Heart right ventricle (tissue), 16 donors: ENCODE data around the gene GALNT18. TPM values are rescaled to one million over a fixed set of nuclear protein-coding genes. Genes with fewer than 3 reads are reported as not detected.
A peak's percentile ranks its signal among the peaks of the same experiment; 100 is the strongest.

Experiments
- ATAC-seq, 8 donors: fragments of 200-7000 bp; cut with Tn5 transposase; one replicate each; pipeline ENCODE4 v1.9.1; 2020; ENCODE audit warnings: mild to moderate bottlenecking in 8 of 8, moderate library complexity in 8 of 8, moderate number of reproducible peaks in 1 of 8
- DNase-seq, 2 donors: peaks; one replicate each; pipeline ENCODE4 v3.0.0-alpha.2; 2020
- H3K27ac ChIP-seq, 10 donors: fragments of 200-600 bp; sonication (generic) in 2 of 10; one replicate each; pipeline versions ENCODE4 v1.5.0 to v1.8.0; 2020 to 2022; ENCODE audit warnings: mild to moderate bottlenecking in 3 of 10
- H3K27me3 ChIP-seq, 7 donors: fragments of 200-600 bp; one replicate each; pipeline ENCODE4 v1.8.0; 2021 to 2022; ENCODE audit warnings: mild to moderate bottlenecking in 2 of 7
- H3K36me3 ChIP-seq, 9 donors: fragments of 200-600 bp; sonication (generic) in 1 of 9; one replicate each; pipeline versions ENCODE4 v1.5.0 to v1.8.0; 2020 to 2022; ENCODE audit warnings: mild to moderate bottlenecking in 2 of 9
- H3K4me1 ChIP-seq, 9 donors: fragments of 200-600 bp; sonication (generic) in 1 of 9; one replicate each; pipeline versions ENCODE4 v1.5.0 to v1.8.0; 2020 to 2022; ENCODE audit warnings: mild to moderate bottlenecking in 4 of 9
- H3K4me3 ChIP-seq, 10 donors: fragments of 200-600 bp; sonication (generic) in 2 of 10; one replicate each; pipeline versions ENCODE4 v1.5.0 to v1.8.0; 2020 to 2022; ENCODE audit warnings: mild to moderate bottlenecking in 7 of 10, moderate library complexity in 2 of 10
- H3K9me3 ChIP-seq, 11 donors: fragments of 200-600 bp in 10 of 11; sonication (generic) in 2 of 11; one replicate each; pipeline versions ENCODE4 v1.5.0 to v1.8.0; 2013 to 2022; ENCODE audit warnings: mild to moderate bottlenecking in 2 of 11, control low read depth in 1 of 11, moderate library complexity in 1 of 11
- WGBS, 2 donors: extraction: QIAGEN DNeasy Blood & Tissue Kit; methylation state at CpG; one replicate each; pipeline ENCODE4 v1.1.7; 2013; ENCODE audit warnings: inconsistent platforms in 1 of 2; 5-methylcytosine and 5-hydroxymethylcytosine counted together
- intact Hi-C, 10 donors: fragments of 100-400 bp; cut with DNase I; formaldehyde crosslinking; loops; one replicate each; pipeline versions ENCODE4 v1.11.1 to v1.14.2; 2022
- polyA plus RNA-seq, 2 donors: library from polyadenylated mRNA; stranded (reverse); fragments of 200-250 nt; gene quantifications; one replicate each; pipeline ENCODE4 v1.2.3, GENCODE V29; 2013
- total RNA-seq, 10 donors: library from RNA; stranded (reverse); fragmentation: NEBNext Ultra II Directional in 3 of 10; extraction: Animal tissue kit (Norgen Biotek cat#: 25700) in 3 of 10; gene quantifications; one replicate each; pipeline versions ENCODE4 v1.2.1 to v1.2.4, GENCODE V29; 2021 to 2023
- TF ChIP-seq, protein P1 (sequence below), 9 donors: fragments of 200-600 bp; sonication (generic) in 2 of 9; IDR thresholded peaks; one replicate each; pipeline versions ENCODE4 v1.5.0 to v1.8.0; 2021 to 2022; ENCODE audit warnings: antibody characterized with exemption in 9 of 9, mild to moderate bottlenecking in 5 of 9, moderate library complexity in 1 of 9
- donor health status: Arrhythmogenic right ventricular cardiomyopathy.
- donor health status: ischemic (EF 13 %, LVEDD 7.1; RV severe dilation, severe dysfunction).
- donor health status: healthy with polysubstance abuse.
- donor health status: DM: no; HTN: yes; CAD: no.
- donor health status: DM: no; HTN: no; CAD: no.
- donor health status: ischemic (EF 25% LVEDD 6.9; RV normal size, moderate dysfunction).
- donor health status: ischemic (EF 25% LVEDD 5.7; RV mildly dilated, moderate dysfunction).
- donor health status: healthy.
- donor health status: DM: yes; HTN: yes; CAD: no.
- donor health status: Ischemic cardiomyopathy.
- donor health status: ischemic (EF 35%, LVEDD 5.7; RV mildly dilated, moderate dysfunction).
- donor health status: nonischemic (EF 11% LVEDD 7.7; RV severe dilation, severe dysfunction).
- donor health status: DM: yes; HTN: yes; CAD: no.
- donor health status: PGD.
- donor health status: ischemic (EF 29% LVEDD 5.4; RV normal size, mild dysfunction).
- donor health status: nonischemic (EF 23%, LVEDD 6.1; RV moderate dilation, normal function).

Gene GALNT18
- total and polyA plus RNA-seq, 12 donors = 7.0 to 29.0 (median 15.6) TPM

- no peak overlapping the region for H3K4me3 ChIP-seq
- H3K9me3 ChIP-seq = no peaks in the 10 kb centered on the region
- intact Hi-C loops = loop anchor here in 4 of 10 donors (2.0 to 5.0 kb wide), 4 partner anchors 33 to 47 kb away; no protein-coding TSS in a partner anchor
- H3K36me3 ChIP-seq = no peaks in the 10 kb centered on the region
- ATAC-seq (no peak), DNase-seq (no peak)
- H3K4me1 ChIP-seq = peaks cover 21 to 98% (median 63%) of the 10 kb centered on the region in 9 donors
- TF ChIP-seq, protein P1, sequence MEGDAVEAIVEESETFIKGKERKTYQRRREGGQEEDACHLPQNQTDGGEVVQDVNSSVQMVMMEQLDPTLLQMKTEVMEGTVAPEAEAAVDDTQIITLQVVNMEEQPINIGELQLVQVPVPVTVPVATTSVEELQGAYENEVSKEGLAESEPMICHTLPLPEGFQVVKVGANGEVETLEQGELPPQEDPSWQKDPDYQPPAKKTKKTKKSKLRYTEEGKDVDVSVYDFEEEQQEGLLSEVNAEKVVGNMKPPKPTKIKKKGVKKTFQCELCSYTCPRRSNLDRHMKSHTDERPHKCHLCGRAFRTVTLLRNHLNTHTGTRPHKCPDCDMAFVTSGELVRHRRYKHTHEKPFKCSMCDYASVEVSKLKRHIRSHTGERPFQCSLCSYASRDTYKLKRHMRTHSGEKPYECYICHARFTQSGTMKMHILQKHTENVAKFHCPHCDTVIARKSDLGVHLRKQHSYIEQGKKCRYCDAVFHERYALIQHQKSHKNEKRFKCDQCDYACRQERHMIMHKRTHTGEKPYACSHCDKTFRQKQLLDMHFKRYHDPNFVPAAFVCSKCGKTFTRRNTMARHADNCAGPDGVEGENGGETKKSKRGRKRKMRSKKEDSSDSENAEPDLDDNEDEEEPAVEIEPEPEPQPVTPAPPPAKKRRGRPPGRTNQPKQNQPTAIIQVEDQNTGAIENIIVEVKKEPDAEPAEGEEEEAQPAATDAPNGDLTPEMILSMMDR (IDR thresholded peaks at IDR 0.05) = no peak
- 74 to 89% methylated on average over 9 of the region's 9 CpGs for WGBS, 2 donors
- H3K27ac ChIP-seq = peak overlapping the region in 5 of 10 donors; percentile 32 to 90 (median 79)
- no peaks in the 10 kb centered on the region for H3K27me3 ChIP-seq
Measured at GRCh38 chr11:11583801-11584529, 37.8 kb downstream of the GALNT18 start.

DNA sequence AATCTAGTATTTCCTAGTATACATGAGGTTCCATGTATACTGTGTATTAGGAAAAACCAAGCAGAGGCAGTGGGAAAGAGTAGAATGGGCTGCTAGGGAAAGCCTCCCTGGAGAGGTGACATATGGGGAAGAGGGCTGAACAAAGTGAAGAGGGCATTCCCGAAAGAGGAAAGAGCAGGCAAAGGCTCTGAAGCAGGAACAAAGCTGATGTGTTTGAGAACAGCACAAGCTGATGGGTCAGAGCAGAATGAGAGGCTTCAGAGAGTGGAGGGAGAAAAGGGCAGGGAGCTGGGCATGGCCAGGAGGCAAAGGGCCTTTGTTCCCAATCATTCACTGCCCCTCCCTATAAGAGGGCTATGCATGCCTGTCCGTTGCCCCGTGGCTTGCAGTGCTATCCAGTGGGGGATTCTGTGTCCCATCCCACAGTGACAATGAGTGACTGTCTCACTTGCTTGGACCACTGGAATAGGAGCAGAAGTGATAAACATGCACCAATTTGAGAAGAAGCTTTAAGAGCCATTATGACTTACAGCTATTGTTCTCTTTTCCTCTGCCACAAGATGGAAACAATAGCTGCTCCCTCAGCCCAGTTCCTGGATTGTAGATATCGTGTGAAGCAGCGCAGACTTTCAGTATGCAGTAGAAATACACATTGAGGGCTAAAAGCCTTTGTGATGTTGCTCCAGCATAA, 39.6 kb downstream of the GALNT18 start:
- Histone ChIP-seq H3K27me3 (no peaks in the 10 kb centered on the region), H3K4me1 (peaks cover 21 to 97% (median 70%) of the 10 kb centered on the region in 9 donors), H3K4me3 (no peak overlapping the region), H3K9me3 (no peaks in the 10 kb centered on the region), H3K36me3 (no peaks in the 10 kb centered on the region), H3K27ac (peak overlapping the region in 9 of 10 donors; percentile 24 to 90 (median 78))
- peak in 7 of 8 donors; percentile 32 to 62 (median 52) for ATAC-seq
- intact Hi-C loops = loop anchor here in 4 of 10 donors (2.0 to 5.0 kb wide), 4 partner anchors 35 to 45 kb away; no protein-coding TSS in a partner anchor
- DNase-seq = peak in 1 of 2 donors; percentile 46
- TF ChIP-seq, protein P1 (IDR thresholded peaks at IDR 0.05) = peak in 3 of 9 donors; percentile 15 to 52 (median 35)
- WGBS, 2 donors = 59 to 60% methylated on average over 5 of the region's 5 CpGs

DNA sequence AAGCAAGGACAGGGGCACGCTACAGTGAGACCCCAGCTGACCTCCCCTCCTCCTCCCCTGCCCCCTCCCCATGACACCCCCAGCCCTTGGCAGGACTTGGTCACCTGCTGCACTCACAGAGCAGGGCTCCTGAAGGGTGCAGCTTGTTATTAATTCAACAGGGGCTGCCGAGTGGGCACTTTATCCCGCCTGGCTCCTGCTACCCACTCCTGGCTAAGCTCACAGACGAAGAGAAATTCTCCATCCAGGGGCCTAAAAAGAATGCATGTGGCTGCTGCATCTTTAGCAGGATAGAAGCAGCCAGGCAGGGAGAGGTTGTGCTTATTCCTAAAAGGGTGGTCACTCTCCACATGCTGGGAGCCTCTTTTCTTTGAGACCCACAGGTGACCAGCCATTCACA, 40.3 kb downstream of the GALNT18 start:
- Histone ChIP-seq H3K27ac (peak overlapping the region; percentile 15 to 90 (median 76)), H3K4me1 (peaks cover 23 to 97% (median 74%) of the 10 kb centered on the region in 9 donors)
- 83 to 85% methylated on average over 4 of the region's 4 CpGs for whole genome bisulfite sequencing, 2 donors

More for the DNA sequence above, 40.3 kb downstream of the GALNT18 start:
- H3K9me3 ChIP-seq = no peaks in the 10 kb centered on the region
- no peaks in the 10 kb centered on the region for H3K36me3 ChIP-seq
- intact Hi-C loops = loop anchor here in 4 of 10 donors (5.0 kb wide), 3 partner anchors 36 to 44 kb away; no protein-coding TSS in a partner anchor
- H3K27me3 ChIP-seq = no peaks in the 10 kb centered on the region
- DNase-seq (no peak), ATAC-seq (no peak)
- TF ChIP-seq, protein P1 (IDR thresholded peaks at IDR 0.05) = no peak
- H3K4me3 ChIP-seq = no peak overlapping the region
